Left renal cortex interstitium (tissue), 4 donors: ENCODE data around the gene WDR70. TPM values are rescaled to one million over a fixed set of nuclear protein-coding genes. Genes with fewer than 3 reads are reported as not detected.
"Not testable (repeated sequence)": the region's sequence is repeated elsewhere in the genome, so short reads cannot be mapped to it uniquely, and the experiment has no call there.

Experiments
- DNase-seq, 4 donors: peaks; one replicate each; pipeline ENCODE4 v3.0.0-alpha.2; 2013; ENCODE audit warnings: low read depth in 4 of 4, low spot score in 2 of 4, missing footprints in 1 of 4
- polyA plus RNA-seq, 4 donors: library from polyadenylated mRNA; unstranded; fragments of 120-200 nt; gene quantifications; one replicate each; pipeline ENCODE4 v1.2.1, GENCODE V29; 2013; ENCODE audit not compliant: insufficient read length in 4 of 4

The WDR70 gene
- polyA plus RNA-seq, 4 donors, result 45.6 to 54.5 (median 53.2) TPM

DNA sequence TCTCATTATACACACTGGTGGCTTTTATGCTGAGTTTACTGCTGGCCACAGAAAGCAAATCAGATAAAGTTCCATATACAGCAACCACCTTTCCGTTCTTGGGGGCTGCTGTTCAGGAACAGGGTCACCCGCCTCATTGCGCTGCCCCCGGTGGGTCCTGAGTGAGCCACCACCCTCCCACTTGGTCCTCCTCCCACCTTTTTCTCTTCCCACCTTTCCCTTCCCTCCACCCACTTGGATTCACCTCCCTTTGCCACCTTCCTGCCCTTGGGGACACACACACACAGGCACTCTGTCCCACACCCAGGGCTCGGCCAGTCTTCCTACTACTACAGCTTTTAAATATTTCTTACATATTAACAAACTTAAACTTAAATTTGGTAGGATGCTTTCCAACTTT lies 127.6 kb downstream of the WDR70 start:
- no peak for DNase-seq

DNA sequence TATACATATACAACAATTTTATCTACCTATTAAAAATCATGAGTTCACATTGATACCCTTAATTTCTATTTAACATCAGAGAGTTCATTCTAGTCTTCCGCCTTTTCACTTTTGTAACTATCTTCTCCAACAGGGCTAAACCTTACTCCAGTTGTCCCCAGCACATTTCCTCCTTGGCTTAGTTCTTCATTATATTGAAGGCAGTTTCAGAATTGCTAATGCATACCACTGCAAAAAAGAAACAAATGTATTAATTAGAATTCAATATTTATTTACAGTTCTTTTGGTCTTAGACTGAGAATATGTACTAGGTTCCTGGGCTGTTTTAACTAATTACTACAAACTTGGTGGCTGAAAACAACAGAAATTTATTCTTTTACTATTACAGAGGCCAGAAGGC lies 132.5 kb downstream of the WDR70 start:
- DNase-seq, result no peak

DNA sequence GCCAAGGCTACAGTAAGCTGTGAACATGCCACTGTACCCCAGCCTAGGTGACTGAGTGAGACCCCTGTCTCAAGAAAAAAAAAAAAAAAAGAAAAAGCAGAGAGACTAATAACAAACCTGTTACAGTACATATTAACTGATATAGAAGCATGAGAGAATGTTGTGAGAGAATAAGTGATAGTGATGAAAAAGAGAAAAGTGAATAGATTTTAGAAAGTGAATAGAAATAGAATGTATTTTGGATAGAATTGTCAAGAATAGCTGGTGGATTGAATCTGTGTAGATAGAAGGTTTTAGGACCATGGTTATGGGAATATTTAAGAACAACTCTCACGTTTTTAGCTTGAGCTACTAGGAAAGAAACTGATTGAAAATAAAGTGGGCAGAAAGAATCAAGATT lies 135.8 kb downstream of the WDR70 start:
- DNase-seq, result no peak

DNA sequence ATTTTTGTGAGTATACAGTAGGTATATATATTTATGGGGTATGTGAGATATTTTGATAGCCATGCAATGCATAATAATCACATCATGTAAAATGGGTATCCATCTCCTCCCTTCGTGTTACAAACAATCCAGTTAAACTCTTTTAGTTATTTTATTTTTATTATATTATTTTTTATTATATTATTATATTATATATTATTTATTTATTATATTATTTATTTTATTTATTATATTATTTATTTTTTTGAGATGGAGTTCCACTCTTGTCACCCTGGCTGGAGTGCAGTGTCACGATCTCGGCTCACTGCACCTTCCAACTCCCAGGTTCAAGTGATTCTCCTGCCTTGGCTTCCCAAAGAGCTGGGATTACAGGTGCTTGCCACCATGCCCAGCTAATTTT lies 138.6 kb downstream of the WDR70 start:
- DNase-seq, result no peak

DNA sequence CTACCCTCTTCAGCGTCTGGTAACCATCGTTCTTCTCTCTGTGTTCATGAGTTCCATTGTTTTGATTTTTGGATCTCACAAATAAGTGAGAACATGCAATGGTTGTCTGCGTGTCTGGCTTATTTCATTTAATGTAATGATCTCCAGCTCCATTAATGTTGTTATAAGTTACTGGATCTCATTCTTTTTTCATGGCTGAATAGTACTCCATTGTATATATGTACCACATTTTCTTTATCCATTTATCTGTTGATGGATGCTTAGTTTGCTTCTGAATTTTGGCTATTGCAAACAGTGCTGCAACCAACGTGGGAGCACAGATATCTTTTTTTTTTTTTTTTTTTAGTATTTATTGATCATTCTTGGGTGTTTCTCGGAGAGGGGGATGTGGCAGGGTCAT lies 139.2 kb downstream of the WDR70 start:
- not testable (repeated sequence) for DNase-seq

DNA sequence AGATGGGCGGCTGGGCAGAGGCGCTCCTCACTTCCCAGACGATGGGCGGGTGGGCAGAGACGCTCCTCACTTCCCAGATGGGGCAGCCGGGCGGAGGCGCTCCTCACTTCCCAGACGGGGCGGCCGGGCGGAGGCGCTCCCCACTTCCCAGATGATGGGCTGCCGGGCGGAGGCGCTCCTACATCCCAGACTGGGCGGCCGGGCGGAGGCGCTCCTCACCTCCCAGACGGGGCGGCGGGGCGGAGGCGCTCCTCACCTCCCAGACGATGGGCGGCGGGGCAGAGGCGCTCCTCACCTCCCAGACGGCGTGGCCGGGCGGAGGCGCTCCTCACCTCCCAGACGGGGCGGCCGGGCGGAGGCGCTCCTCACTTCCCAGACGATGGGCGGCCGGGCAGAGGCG lies 140.2 kb downstream of the WDR70 start:
- no peak for DNase-seq

DNA sequence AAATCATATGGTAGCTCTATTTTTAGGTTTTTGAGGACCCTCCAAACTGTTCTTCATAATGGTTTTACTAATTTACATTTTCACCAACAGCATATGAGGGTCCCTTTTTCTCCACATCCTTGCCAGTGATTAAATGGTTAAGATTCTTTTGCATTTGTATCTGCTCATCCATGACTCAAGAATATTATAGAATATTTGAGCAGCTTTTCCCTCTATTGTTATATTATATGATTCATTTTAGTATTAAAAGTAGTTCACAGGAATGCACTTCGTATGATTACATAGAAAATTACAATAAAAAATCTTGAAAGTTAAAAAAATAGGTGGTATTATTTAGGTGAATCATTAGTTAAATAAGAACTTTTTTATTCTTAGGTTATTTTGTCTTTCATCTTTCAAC lies 140.7 kb downstream of the WDR70 start:
- DNase-seq, result no peak

DNA sequence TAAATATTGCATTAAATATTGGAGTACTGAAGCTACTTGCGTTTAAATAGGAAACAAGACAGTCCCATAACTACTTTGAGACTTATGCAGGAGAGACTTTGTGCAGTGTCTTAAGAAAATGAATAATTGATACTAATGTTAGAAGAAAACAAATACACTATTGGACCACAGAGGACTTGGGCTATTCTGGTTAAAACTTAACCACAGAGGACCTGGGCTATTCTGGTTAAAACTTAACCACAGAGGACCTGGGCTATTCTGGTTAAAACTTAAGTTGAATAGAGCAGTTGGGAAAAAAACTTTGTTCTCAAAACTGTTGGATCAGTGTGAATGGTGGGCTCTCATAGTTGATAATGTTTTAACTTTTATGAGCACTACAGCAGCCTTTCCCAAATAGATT lies 141.7 kb downstream of the WDR70 start:
- no peak for DNase-seq

DNA sequence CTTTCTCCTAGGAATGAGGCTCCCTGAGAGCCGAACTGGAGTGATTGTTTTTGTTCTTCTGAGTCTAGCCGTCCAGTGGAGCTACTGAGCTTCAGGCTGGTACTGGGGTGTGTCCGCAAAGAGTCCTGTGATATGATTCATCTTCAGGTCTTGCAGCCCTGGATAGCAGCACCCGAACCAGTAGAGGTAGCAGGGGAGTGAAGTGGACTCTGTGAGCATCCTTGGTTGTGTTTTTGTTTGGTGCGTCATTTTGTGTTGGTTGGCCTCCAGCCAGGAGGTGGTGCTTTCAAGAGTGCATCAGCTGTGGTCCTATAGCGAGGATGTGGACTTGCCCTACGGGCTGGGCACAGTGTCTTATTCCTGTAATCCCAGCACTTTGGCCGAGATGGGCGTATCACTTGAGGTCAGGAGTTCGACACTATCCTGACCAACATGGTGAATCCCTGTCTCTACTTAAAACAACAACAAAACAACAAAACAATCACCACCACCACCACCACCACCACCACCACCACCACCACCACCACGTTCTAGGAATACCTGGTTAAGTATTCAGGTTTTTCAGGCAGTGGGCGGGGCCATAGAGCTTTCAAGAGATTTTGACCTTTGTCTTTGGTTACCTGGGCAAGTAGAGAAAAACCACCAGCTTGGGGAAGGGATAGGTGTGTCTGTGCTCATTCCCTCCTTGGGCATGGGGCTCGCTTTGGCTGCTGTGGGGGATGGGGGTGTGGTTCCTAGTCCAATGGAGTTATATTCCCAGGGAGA lies 154.0 kb downstream of the WDR70 start:
- DNase-seq, result no peak

DNA sequence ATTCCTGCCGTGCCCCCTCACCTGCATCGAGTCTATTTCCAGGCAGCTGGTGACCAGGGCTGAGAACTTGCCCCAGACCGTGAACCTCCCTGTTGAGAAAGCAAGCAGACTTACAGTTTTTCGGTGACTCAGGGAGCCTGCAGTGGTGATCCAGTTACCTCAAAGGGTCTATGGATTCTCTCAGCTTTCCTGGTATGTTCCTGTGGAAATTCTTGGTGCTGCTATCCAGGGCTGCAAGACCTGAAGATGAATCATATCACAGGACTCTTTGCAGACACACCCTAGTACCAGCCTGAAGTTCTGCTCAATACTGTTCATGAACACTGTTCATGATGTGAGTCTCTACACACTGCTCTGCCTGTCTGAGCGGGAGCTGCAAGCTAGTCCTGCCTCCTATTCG lies 154.7 kb downstream of the WDR70 start:
- no peak for DNase-seq

DNA sequence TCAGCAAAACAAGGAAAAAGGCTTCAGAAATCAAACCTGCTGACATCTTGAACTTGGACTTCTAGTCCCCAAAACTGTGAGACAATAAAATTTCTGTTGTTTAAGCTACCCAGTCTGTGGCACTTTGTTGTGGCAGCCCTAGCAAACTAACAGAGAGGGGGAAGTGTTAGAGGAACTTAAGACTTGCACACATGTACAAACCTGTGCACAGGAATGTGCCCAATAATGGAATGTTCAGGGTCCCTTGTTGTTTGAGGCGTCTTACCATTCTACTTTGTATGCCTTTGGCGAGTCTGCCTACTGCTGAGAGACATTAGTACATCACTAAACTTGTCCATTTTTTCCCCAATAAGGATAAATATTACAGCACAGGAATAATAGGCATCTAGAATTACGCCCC lies 160.3 kb downstream of the WDR70 start:
- DNase-seq, result no peak

DNA sequence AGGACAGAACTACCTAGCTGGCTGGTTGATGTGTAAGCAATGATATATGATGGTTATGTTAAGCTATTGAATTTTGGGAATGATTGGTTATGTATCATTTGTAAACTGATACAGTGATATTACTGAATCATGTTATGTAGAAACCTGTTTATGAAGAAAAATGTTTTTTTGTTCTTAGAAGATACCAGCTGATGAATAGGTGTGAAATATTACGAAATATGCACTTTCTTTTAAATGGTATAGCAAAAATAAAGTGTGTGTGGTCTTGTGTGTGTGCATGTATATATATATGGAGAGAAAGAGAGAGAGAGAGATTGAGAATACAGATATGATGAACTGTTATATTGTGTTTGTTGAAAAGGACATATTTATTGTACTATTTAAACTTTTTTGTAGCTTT lies 164.1 kb downstream of the WDR70 start:
- DNase-seq, result no peak

DNA sequence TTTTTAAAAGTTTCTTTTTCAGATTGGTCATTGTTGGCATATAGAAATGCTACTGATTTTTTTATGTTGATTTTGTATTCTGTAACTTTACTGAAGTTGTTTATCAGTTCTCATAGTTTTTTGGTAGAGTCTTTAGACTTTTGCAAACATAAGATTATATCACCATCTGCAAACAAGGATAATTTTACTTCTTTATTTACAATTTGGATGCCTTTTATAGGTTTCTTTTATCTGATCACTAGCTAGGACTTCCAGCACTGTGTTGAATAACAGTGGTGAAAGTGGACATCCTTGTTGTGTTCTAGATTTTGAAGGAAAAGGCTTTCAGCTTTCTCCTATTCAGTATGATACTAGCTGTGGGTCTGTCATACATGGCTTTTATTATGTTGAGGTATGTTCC lies 170.3 kb downstream of the WDR70 start:
- DNase-seq, result no peak

DNA sequence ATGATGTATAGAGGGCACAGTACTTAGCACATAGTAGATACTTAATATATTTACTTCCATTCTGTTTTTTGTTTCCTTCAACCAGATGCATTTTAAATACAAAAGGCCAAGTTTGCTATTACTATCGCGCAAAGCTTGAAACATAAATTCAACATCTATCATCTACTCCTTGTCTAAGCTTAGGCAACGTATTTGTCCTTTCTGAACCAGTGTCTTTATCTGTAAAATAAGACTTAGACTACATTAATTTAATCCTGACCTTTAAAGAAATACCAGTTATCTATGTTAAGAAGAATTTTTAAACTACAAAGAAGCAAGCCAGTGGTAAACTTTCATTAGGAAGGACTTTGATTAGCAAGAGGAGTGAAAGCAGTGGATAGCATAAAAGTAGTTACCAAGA lies 173.0 kb downstream of the WDR70 start:
- DNase-seq, result no peak

DNA sequence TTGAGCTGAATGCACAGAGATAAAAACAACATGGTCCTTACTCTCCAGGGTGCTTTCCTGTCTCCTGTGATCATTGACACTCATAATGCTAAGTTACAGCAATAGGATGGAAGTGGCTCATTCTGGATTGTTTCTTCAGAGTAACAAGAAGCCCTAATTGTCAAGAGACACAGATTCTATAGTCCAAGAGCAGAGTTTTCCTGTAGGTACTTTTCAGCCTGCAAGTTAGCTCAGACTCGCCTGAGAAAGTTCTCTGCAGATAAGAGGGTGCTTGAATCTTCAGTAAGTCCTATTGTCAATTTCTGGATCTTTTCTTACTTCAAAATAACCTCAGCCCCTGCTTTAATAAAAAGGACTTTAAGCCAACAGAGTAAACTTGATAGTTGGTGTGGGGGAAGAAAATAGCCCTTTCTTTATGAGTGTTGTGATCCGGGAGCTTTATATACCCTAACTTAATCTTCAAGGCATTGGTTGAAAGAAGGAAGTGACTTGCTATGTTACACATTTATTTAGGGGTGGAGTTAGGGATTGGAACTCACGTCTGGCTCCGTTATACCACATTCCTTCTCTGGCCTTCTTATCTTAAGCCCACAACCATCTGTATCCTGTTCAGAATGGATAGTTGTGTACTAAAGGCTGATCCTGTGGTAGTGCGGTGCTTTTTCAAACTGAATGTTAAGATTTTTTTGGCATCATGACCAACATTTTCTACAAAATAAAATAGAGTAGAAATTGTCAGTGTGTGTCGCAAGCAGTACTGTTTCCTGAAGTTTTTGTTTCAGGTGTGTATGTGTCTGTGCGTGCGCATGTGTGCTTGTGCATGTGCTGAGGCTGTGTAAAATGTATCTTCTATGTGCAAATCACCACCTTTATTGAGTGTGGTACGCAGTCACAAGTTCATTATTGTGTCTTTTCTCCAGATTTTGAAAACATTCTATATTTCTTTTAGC lies 173.9 kb downstream of the WDR70 start:
- peak in 1 of 4 donors; percentile 2 for DNase-seq

DNA sequence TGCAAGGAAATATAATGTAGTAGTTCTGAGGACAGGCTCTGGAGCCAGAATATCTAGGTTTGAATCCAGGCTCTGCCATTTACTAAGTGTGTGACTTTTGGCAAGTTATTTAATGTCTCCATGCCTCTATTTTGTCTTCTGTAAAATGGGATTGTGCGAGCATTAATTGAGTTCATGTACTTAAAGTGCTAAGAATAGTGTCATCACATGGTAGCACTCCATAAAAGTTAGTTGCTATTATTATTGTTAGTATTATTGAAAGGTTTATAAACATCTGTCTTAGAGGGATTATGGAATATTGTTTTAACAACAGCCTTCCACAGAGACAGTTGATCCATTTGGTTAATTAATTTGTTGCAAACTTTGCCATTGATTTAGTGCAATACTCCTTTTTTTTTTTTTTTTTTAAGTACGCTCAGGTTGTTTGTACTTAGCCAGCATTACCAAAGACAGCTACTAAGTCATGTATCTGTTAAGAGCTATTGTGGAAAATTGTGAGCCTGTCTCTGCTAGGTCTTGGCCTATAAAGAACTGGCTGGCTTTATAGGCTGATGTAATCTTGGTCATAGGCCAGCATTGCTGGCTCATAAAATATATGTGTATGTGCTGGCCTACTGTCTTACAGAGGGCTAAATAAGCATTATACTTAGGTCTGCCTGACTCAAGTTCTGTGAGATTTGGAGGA lies 174.7 kb downstream of the WDR70 start:
- DNase-seq, result no peak

DNA sequence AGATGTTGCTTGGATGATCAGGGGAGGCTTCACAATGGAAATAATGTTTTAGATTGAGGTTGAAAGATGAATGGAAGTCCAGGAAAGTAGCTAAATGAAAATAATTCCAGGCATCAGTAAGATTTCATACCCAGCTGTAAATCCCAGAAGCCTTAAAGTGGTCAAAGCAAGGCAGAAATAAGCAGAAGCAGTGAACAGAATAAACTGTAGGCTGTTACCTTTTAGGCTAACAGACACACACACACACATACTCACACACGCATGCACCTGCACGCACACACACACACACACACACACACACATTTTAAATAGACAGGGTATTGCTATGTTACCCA lies 175.3 kb downstream of the WDR70 start:
- no peak for DNase-seq

DNA sequence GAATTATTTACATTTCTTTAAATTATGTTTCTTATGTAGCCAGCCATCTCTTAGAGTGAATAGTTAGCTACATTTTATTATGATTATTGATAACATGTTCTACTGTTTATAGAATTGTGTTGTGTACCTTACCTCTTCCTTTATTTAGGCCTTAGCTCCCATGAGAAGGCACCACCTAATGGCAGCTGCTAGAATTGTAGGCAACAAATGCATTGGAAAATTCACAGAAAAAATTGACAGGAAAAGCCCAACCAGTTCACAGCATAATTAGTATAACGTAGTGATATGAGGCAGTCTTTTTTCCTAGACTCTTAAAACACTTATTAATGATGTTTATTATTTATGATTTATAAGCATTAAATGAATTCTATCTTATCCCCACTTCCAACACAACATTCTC lies 175.8 kb downstream of the WDR70 start:
- DNase-seq, result no peak

DNA sequence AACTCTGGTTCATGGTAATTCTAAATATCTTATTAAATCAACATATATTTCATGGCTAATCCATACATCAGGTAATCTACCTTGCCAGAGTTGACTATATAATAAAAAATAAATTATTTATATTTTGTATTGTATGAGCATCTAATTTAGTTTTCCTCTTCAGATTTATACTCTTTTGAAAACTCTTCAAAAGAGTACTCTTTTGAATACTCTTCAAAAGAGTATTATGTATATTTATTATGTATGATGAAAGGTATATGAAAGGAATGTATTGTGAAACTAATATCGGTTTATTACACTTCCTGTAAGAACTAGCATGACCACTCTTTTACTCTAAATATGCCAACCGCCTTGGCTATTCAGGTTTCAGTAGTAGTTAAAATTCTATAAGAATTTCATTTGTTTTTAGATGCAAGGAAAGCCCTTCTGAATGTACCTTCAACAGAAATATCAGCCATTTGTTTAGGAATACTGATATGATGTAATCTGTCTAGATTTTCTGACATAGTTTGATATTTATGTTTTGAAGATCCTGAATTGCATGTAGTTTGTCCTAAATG lies 178.7 kb downstream of the WDR70 start:
- no peak for DNase-seq

DNA sequence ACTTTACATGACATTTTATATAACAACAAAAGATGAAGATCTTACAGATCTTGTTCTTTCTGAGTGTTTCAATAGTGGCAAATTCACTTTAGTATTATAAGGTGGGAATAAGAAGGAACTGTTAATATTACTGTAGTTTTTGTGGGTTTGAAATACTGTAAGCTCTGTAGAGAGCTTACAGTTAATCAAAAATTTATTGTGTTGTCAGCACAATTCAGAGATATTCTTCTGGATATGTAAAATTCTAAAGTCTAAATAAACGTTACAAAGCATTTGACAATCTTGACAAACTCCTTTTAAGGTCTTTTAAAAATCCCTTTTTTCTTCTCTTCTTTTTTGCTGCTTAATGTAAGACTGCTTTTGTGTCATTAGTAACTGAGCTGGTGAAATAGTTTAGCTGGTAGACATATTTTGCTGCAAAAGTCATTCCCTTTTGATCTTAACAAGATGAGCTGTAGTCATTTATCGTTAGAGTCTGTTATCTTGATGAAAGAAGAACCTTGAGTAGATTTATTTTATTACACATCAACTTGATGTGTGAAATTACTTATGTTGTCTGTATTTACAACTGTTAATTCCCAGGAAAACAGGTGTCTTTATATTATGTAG lies 186.0 kb downstream of the WDR70 start:
- no peak for DNase-seq

DNA sequence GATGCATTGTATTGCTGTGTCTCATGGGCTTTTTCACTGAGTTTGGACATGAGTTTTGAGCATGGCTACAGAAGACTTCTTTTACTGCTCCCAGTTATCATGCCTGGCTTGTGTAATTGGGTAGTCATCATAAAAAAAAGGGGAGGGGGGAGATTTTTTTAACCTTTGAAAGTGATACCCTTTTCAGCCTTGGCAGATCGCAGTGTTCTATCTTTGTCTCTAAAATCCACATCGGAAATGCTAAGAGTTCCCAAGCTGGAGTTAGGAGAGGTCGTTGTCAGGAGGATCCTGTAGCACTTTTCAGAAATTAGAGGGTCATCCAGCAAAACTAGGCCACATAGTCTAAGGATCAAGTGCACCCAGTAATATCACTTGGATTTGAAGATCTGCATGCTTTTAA lies 188.4 kb downstream of the WDR70 start:
- no peak for DNase-seq
